ENCODE results near the gene IL12RB1.

Gene IL12RB1

DNA sequence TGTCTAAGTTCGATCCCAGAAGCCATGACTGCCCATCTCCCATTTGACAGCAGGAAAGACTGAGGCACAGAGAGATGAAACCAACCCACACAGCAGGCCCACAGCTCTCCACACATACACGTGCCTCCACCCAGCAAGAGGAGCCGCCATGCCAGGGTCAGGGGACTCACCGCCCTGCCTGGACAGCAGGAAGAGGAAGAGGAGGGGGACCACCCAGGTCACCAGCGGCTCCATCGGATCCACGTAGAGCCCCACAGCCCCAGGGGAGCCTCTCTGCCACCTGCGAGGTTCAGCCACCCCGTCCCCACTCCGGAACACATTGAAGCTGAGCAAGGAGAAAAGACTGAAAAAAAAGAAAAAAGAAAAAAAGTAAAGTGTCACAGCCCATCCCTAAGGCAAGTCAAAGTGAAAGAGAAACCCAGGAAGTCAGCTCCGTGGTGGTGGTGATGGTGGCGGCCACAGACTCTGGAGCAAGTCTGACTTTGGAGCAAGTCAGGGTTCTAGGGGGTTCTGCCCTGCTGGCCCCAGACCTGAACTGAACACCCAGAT, at the start of gene IL12RB1:
IL12RB1 (minus strand) TSS at position 345 of the 549 bp plus-strand sequence; CDS start at position 234, 111 bp downstream.
- DNase-seq: peak in 1 of 2 experiments; percentile 11

DNA sequence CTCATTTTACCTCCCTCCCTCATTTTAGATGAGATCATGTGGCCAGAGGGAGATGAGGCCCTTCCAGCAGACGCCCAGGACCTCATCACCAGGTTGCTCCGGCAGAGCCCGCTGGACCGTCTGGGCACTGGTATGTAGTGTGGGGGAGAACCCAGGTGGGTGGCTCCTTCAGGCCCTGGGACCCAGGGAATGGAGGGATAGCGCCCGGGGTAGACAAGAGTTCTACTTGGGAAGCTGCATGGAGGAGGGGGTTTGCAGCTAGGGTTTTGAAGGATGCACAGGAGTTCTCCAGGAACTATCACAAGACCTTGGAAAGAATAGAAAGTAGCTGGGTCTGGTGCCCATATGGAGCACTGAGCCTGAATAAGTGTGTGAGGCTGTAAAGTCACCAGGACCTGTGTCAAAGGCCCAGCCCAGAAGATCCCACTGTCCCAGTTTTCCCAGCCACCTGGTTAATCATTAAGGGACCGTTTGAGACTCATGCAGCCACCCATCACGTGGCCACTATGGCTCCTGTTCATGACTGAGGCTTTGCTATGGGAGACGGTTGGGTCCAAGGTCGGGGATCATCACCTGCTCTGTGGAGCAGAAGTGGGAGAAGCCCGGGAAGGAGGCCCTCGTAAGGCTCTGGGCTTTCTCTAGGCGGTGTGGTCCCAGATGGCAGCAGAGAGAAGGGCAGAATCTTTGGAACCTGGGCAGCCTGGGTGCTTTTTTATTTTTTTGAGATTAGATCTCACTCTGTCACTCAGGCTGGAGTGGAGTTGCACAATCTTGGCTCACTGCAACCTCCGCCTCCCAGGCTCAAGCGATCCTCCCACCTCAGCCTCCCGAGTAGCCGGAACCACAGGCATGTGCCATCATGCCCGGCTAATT, 49.2 kb upstream of the IL12RB1 start:
- DNase-seq: no peak

DNA sequence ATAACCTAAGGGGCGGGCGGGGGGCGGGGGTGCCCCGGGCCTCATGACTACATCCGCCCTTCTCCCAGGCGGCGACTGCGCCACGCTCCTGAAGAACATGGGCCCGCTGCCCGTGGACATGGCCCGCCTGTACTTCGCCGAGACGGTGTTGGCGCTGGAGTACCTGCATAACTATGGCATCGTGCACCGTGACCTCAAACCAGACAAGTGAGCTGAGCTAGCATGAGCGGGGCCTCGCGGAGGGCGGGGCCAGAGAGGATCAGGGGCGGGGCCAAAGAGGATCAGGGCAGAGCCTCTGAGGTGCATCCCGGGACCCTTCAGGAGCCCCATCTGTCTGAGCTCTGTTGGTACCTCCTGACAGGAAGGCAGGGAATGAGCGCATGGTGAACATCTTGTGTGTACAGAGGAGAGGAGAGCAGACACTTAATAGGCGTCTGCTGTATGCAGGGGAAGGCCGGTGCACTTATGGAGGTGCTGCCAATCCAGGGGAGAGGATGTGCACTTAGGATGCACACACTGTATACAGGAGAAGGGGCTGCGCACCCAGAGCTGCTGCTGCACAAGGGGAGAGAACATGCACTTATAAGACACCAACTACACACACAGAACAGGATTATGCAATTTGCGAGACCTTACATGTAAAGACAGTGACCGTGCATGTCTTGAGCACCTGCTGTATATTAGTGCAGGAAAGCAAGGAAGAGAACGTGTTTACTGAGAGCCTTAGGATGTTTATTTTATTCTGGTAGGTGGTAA, 45.3 kb upstream of the IL12RB1 start:
- DNase-seq: peak in 1 of 2 experiments; percentile 12

DNA sequence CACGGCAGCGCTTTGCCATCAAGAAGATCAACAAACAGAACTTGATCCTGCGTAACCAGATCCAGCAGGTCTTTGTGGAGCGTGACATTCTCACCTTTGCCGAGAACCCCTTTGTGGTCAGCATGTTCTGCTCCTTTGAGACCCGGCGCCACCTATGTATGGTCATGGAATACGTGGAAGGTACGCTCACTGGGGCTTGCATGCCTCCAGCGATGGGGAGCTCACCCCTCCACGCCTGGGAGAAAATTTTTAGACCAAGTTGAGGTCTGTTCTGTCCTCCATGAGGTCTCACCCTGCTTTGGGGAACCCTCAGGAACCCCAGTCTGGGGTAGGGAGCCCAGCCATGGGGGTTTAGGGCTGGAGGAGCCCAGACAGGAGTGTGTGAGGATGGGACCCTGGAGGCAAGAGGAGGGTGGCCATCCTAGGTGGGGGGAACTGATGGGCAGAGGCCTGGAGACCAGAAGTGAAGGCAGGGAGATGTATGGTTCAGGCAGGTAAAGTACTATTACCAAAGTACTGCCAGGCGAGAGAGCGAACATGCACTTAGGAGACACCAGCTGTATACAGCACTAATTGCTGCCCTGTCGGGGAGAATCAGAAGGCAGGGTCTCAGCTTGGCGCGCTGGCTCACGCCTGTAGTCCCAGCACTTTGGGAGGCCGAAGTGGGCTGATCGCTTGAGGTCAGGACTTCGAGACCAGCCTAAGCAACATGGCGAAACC, 43.9 kb upstream of the IL12RB1 start:
- DNase-seq: no peak

DNA sequence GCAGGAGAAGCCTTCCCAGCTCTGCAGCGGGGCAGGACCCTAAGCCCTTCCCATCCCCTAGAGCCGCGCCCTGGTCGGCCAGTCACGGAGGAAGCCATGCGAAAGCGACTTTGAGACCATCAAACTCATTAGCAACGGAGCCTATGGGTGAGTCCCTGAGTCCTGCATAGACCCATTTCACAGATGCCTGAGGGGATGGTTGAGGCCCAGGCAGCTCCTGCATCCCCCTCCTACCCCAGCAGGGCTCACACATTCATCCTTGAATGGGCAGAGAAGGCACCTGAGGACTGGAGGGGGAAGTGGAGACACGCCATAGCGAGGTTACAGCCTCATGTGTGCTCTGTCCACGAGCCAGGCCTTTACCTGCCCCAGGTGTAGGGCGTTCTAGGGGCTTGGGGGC, 42.1 kb upstream of the IL12RB1 start:
- DNase-seq: no peak

DNA sequence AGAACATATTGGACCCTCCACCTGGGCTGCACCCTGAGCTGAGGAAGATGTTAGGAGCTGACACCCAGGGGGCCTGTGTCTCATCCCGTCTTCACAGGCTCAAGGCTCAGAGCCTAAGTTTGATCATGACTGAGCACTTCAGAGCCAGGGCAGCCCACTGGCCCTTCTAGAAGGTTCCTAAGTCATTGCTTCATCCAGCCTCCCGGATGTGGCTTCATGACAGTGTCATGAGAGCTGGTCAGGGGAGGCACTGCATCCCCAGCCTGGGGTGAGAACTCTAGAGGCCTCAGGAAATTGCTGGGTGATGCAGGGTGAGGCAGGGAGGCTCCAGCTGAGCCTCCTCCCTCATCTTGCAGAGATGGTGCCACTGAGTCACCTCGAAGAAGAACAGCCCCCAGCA, 41.3 kb upstream of the IL12RB1 start:
- DNase-seq: peak in 1 of 2 experiments; percentile 20

DNA sequence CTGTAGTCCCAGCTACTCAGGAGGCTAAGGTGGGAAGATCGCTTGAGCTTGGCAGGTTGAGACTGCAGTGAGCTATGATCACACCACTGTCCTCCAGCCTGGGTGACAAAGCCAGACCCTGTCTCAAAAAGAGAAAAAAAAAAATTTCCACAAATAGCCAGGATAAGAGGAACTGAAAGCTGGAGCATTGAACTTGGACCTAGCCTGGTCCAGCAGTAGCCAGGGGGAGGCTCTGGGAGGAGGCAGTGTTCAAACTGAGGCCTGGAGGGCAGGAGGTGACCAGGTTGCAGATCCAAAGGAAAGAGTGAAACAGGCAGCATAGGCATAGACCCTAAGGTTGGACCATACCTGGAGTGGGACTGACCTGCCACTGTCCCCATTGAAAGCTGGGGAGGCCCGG, 39.4 kb upstream of the IL12RB1 start:
- no peak for DNase-seq

DNA sequence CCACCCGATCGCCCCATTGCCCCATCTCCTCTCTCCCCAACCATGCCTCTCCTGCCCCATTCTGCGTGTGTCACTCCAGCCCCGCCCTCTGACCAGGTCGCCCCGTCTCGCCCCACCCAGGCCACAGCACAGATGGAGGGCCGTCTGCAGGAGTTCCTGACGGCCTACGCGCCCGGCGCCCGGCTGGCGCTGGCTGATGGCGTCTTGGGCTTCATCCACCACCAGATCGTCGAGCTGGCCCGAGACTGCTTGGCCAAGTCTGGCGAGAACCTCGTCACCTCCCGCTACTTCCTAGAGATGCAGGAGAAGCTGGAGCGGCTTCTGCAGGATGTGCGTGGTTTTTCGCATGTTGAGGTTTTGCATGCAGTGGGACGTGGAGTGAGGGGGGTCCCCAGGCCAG, 37.1 kb upstream of the IL12RB1 start:
- DNase-seq: no peak

DNA sequence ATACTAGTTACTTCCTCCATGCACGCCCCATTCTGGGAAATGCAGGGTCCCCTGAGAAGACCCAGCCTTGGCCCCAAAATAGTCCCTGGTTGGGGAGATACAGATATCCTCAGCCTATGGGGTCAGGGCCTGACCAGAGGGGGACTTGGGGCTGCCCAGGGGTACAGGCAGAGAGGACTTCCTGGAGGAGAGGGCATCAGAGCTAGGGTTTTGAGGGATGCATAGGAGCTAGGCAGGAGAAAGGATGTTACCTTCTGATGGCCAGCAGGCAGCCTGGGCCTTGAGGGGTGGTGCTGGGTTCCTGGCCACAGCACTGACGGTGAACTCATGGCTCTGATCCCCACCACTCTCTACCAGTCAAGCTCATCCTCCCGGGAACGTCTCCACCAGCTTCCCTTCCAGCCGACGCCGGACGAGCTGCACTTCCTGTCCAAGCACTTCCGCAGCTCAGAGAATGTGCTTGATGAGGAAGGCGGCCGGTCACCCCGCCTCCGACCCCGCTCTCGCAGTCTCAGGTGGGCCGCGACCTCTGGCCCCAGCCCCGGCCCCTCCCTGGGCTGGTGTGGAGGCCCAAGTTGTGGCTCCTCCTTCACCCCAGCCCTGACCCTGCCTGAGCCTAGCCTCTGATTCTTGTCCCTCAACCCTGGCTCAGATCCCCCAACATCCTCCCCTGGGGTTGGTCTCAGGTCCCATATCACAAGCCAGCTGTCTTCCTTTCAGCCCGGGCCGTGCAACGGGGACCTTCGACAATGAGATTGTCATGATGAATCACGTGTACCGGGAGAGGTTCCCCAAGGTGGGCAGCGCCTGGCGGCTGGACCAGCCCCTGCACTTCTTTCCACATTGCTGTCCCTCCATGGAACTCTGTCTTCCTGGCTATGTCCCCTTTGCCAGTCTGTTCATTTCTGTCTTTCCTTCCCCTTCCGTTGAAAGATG, 36.4 kb upstream of the IL12RB1 start:
- DNase-seq: no peak

DNA sequence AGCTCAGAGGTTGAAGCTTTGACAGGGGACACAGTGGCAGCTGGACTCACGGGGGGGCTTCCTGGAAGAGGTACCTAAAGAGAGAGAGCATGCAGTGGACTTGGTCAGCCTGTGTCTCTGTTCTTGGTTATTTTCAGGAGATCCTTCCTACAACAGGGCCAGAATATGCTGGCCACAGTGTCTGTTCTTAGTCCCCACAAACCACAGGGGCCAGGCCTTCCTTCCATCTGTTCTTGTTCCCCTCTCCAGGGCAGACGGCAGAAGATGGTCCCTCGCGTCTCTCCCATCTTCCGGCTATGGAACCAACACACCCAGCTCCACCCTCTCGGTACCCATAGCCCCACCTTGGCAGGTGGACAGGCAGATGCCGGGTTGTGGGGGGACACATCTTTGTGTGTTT, 35.7 kb upstream of the IL12RB1 start:
- DNase-seq: no peak

DNA sequence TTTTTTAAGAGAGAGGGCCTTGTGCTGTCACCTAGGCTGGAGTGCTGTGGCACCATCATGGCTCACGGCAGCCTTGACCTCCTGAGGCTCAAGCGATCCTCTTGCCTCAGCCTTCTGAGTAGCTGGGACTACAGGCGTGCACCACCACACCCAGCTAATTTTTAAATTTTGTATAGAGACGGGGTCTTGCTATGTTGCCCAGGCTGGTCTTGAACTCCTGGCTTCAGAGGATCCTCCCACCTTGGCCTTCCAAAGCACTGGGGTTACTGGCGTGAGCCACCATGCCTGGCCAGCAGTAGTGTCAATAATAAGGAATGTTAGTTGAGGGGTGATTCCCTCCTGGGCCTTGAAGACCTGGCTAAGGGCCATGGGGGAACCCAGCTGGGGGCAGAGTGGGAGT, 34.4 kb upstream of the IL12RB1 start:
- no peak for DNase-seq

DNA sequence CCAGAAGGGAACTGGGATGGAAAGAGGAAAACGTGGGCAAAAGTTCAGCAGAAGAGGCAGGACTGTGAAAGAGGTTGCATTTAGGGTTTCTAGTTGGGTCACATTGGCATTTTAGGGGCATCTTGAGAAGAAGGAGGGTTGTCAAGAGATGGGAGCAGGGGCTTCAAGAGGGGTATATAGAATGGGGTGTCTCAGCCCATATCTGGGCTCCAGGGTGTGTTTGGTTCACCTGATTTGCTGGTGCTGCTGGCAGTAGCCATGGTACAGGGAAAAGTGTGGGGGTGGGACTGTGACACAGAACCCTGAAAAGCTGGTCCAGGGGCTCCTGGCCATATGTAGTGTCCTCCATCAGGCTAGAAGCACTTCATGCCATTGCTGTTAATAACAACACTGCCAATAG, 33.4 kb upstream of the IL12RB1 start:
- DNase-seq: no peak

DNA sequence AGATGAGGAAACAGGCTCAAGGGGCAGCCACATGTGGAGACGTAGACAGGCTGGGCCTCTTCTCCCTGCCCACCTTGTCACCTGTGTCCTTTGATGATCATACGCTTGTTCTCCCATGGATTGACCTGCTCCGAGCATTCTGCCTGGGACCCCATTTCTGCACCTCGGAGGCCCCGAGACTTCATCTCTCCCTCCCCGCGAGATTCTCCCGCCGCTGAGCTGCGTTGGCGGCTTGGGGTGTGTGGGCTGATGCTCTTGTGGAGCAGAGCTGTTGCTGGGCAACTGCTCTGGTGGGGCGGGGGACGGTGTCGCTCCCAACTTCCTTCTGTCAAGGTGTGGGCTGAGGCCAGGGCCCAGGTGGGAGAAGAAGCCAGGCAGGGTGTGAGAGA, 33.0 kb upstream of the IL12RB1 start:
- no peak for DNase-seq

DNA sequence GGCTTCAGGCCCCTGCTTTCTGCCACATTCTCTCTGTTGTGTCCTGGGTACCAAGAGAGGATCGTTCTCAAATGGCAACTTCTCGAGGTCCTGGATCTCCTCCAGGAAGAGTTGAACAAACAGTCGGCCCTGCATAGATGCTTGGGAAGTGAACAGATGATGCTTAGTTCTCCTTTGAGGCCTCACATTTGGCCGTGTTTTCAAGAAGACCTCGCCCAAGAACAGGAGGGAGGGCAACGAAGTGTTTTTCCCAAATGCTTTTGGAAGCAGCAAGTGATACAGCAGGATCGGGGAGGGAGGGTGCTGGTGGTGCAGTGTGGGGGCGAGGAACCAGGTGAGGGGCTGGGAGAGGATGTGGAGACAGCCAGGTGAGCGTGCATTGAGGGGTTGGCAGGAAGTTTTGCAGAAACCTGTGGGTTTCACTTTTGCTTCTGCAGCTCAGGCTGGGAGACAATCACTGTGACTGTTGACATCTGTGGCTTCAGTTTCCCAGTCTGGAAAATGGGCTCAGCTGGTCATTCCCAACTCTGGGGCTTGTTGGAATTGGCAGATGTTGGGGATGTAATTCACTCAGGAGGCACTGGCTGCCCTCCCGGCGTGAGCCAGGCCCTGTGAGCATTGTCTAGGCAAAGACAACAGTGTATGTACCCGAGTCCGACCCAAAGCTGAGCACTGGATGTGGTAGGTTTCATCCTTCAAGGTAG, 32.4 kb upstream of the IL12RB1 start:
- DNase-seq: no peak

DNA sequence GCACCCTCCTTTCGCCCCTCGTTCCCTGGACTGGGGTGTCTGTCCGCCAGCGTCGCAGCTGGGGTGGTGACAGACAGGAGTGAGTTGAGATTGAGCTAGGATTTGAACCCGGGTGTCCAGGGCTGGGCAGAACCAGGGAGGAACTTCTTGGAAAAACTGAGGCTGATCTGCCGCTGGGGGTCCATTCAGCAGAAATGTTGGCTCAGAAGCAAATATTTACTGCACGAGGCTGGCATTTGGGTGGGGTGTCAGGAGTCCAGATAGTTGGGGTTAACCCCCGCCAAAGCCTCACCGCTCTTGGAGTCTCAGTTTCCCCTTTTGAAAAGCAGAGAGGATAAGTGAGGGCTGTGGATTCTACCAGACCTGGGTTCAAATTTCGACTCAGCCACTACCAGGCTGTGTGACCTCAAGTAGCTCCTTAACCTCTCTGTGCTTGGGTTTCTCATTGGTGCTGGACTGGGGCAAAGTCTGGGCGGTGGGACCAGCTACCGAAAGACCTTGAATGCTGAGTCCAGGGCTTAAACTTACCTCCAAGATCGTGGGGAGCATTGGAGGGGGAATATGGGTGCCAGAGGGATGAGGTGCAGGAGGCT, 31.8 kb upstream of the IL12RB1 start:
- no peak for DNase-seq

DNA sequence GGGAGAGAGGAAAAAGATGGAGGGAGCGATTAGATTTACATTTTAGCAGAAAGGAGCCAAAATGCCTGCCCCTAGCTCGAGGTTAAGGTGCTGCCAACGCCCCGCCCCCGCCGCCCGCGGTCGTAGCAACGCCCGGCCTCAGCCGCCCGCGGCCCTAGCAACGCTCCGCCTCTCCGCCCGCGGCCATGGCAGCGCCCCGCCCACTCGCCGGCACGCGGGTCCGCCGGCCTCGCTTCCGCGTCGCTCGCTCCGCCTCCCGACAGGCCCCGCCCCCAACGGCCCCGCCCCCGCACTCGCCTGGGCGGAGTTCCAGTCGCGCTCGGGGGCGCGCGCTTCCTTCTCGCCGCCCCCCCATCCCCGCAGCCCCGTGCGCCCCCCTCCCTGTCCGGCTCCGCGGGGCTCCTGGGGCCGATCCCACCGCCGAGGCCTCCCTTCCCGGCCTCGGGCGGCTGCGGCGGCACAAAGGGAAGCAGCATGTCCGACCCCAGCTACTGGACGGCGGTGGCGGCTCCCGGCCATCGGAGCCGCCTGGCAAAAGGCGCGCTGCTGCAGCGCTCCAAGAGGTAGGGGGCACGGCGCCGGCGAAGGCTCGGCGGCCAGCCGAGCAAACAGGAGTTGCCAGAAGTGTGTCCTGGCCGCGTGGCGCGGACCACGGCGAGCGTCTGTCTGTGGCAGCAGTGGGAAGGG, 31.1 kb upstream of the IL12RB1 start:
- DNase-seq: peak; percentile 46 to 67

DNA sequence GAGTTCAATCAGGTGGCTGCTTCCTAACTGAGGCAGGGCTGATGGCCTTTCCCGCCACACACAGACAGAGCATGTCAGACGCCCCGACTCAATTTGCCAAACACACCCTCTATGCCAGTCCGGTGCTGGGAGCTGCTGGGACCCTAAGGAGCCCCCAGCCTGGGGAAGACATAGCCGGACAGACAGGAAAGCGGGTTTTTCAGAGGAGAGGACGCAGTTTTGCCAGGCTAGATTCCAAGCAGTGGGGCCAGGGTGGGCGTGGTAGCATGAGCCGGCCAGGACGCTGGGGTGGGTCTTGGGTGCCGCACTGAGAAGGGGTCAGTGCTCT, 30.6 kb upstream of the IL12RB1 start:
- no peak for DNase-seq

DNA sequence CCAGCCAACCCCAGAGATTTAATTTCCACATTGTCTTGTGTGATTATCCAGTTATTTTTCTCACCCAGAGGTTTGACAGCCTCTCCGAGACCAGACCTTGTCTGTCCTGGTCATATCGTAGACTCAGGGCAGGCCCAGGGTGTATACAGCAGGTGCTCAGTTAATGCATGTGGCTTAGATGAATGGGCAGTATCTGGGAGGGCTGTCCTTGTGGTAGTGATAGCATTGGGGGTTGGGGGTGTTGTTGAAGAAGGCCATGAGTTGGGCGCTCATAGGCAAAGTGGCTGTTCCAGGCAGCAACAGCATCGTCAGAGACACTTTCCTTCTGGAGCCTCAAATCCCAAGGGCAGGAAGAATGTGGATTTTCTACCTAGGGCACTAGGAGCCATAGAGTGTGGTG, 27.7 kb upstream of the IL12RB1 start:
- DNase-seq: no peak

DNA sequence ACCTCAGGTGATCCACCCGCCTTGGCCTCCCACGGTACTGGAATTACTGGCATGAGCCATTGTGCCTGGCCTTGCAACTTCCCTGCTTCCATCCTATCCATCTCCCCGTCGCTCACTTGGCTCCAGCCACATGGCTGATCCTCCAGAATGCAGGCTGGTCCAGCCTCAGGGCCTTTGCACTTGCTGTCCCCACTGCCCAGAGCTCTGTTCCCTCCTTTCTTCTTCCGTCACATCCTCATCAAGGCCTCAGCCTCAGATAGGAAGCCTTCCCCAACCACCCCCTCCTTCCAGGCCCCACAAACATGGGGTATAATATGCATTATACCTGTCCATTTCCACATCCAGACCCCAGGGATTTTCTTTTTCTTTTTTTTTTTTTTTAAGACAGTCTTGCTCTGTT, 27.1 kb upstream of the IL12RB1 start:
- no peak for DNase-seq

DNA sequence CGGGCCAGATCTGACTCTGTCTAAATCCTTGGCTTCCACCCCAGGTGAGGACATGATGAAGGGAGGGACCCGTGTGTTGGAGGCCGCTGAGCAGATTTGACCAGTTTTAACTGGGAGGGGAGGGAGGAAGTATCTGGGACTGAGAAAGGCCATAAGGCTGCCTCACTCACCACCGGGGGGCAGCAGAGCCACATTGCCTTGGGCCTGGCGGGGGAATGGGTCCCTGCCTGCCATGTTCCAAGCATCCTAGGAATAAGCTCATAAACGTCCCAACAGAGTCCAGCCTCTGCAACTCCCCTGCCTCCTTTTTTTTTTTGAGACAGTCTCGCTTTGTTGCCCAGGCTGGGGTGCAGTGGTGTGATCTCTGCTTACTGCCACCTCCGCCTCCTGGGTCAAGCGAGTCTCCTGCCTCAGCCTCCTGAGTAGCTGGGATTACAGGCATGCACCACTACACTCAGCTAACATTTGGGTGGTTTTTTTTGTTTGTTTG, 26.3 kb upstream of the IL12RB1 start:
- DNase-seq: peak; percentile 47 to 63

All from SW 1271 (cell line).